NK-92 (cell line): ENCODE measurements around the gene SASH3.
"Not testable (repeated sequence)": the region's sequence is repeated elsewhere in the genome, so short reads cannot be mapped to it uniquely, and the experiment has no call there.

Experiments used
- DNase-seq: peaks from one replicate; lab custom pipeline; 2025; ENCODE audit not compliant: unreplicated experiment; lab: John Stamatoyannopoulos, UW

The SASH3 gene

GRCh38 chrX:129779747-129780146, at the start of gene SASH3:
SASH3 (plus strand) TSS chrX:129779949; CDS start chrX:129780098, 149 bp downstream.
- no peak for DNase-seq

- DNase-seq = no peak
Measured at GRCh38 chrX:129731228-129731627, 48.5 kb upstream of the SASH3 start.

DNA sequence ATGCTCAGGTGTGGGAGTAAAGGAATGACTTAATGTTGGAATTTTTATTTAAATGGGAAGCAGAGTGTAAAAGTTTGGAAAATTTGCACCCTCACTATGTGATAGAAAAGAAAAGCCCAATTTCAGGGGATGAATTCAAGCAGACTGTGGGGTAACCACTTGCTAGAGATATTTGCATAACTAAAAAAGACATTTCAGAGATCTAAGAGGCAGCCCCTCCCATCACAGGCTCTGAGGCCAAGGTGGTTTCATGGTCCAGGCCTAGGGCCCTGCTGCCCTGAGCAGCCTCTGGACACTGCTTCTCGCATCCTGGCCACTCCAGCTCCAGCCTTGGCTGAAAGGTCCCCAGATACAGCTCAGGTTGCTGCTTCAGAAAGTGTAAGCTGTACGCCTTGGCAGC, 46.9 kb upstream of the SASH3 start:
- DNase-seq = no peak

DNA sequence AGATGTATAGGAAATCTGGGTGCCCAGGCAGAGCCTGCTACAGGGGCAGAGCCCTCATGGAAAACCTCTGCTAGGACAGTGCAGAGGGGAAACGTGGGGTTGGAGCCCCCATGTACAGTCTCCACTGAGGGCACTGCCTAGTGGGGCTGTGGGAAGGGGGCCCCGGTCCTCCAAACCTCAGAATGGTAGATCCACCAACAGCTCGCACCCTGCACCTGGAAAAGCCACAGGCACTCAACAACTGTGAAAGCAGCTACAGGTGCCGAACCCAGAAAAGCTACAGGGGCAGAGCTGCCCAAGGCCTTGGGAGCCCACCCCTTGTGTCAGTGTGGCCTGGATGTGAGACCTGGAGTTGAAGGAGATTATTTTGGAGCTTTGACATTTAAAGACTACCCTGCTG, 46.4 kb upstream of the SASH3 start:
- no peak for DNase-seq

GRCh38 chrX:129736491-129736890, 43.3 kb upstream of the SASH3 start:
- no peak for DNase-seq

- no peak for DNase-seq
Measured at GRCh38 chrX:129737916-129738315, 41.8 kb upstream of the SASH3 start.

DNA sequence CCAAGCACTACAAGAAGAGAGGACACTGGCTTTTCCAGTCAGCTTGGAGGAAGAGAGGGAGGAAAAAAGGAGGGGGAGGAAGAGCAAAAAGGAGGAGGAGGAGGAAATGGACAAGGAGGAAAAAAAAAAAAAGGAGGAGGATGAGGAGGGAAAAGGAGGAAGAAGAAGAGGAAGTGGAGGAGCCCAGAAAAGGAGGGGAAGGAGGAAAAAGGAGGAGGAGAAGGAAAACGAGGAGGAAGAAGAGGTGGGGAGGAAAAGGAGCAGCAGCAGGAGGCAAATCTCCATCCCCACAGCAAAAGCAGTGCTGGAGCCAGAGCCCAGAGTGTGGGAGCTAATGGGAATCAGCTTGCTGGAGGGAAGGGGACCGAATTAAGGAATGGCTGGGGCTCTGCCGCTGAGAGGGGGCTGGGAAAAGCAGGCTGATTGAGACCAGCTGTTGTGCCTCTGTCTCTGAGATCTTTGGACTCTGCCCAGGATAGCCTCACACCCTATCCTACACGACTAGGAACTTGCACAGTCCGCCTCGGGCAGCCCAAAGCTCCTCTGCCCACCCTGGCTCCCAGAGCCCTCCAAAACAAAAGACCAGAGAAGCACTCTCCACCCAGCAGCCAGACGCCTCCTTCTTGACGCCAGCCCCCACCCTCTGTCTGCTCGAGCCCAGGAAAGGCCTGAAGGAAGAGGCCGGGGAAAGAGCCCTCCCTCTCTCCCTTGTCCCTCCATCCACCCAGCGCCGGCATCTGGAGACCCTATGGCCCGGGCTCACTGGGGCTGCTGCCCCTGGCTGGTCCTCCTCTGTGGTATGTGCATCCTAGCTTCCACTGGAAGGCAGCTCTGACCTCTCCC, 41.1 kb upstream of the SASH3 start, which contains the start of gene XPNPEP2:
TSS of gene XPNPEP2 (plus strand) at position 514 of the 843 bp plus-strand sequence. CDS start at position 749, 235 bp downstream.
- DNase-seq = no peak

- no peak for DNase-seq
Measured at GRCh38 chrX:129739578-129739977, 40.2 kb upstream of the SASH3 start.

GRCh38 chrX:129741880-129742758, 37.6 kb upstream of the SASH3 start:
- DNase-seq = no peak

DNA sequence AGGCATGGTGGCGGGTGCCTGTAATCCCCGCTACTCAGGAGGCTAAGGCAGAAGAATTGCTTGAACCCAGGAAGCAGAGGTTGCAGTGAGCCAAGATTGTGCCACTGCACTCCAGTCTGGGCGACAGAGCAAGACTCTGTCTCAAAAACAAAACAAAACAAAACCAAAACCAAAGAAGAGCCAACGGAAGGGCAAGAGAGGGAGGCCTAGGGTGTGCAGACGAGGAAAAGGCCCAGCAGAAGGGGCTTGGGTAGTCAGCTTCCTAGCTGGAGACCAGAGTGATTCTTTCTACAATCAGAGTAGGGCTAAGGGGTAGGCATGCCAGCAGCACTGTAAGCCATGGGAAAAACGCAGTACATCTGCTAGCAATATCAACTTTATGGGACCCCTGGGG, 37.0 kb upstream of the SASH3 start:
- not testable (repeated sequence) for DNase-seq

- no peak for DNase-seq
Measured at GRCh38 chrX:129743821-129744220, 35.9 kb upstream of the SASH3 start.

DNA sequence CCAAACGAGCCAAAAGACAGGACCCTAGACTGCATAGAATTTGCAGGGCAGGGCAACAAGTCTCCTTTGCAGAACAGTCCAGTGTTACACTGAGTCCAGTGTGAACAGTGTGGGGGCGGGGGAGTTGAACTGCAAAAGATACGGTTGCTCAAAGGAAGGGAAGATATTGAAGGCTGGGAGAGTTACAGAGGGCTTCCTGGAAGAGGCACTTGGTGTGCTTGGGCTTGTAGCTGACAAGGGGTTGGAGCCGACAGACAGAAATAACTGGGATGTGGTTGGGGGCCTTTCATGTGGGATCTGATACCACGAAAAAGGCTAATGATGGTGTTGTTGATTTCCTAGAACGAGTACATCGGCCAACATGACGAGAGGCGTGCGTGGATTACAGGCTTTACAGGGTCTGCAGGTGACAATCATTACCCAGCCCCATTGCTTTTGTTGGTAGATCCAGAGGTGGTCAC, 34.9 kb upstream of the SASH3 start:
- no peak for DNase-seq

DNA sequence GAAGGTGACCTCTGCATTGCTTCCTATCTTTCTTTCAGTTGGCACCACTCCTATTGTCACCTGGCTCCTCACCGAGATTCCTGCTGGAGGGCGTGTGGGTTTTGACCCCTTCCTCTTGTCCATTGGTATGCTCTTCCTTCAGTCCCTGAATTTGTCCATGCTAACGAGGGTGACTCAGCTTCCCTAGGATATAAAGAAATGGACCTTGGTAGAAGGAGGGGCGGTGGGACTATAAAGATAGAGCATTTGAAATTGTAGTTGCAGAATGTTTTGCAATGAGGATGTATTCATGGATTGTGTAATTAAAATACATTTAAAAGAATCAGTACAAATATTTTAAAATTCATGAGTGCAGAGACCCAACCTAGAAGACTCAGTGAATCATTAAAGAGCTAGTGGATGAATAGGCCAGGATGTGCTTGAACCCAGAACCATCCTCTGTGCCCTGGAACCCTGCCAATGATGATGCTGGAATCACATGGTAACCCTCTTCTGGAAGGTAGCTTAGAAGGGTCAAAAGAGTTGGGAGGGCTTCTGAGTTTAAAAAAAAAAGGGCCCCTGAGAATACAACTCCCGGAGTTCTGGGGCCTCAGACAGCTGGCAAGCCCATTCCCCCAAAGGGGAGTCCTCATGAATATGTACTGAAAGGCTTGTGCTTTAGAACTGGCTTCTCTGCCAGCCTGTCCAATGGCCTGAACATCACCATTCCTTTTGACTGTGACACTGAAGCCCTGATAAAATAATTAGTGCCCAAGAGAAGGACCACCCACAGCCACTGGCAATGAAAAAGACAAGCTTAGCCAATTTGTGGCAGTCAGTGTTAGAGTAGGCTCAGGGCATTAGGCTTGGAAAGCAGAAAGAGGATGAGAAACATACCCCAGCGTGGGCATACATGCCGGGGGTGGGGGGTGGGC, 32.9 kb upstream of the SASH3 start:
- no peak for DNase-seq

GRCh38 chrX:129747533-129747932, 32.2 kb upstream of the SASH3 start:
- no peak for DNase-seq

GRCh38 chrX:129748305-129748704, 31.4 kb upstream of the SASH3 start:
- no peak for DNase-seq

DNA sequence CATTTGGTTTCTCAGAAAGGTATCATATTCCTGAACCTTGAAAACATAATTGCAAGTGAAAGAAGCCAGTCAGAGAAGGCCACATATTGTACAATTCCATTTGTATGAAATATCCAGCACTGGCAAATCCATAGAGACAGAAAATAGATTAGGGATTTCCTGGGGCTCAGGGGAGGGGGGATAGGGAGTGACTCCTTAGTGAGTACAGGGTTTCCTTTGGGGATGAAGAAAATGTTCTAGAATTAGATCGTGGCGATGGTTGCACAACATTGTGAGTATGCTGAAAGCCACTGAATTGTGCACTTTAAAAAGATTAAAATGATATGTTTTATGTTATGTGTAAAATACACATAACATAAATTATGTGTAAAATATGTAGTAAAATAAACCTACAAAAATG, 30.7 kb upstream of the SASH3 start:
- no peak for DNase-seq

- DNase-seq = no peak
Measured at GRCh38 chrX:129750971-129751370, 28.8 kb upstream of the SASH3 start.

DNA sequence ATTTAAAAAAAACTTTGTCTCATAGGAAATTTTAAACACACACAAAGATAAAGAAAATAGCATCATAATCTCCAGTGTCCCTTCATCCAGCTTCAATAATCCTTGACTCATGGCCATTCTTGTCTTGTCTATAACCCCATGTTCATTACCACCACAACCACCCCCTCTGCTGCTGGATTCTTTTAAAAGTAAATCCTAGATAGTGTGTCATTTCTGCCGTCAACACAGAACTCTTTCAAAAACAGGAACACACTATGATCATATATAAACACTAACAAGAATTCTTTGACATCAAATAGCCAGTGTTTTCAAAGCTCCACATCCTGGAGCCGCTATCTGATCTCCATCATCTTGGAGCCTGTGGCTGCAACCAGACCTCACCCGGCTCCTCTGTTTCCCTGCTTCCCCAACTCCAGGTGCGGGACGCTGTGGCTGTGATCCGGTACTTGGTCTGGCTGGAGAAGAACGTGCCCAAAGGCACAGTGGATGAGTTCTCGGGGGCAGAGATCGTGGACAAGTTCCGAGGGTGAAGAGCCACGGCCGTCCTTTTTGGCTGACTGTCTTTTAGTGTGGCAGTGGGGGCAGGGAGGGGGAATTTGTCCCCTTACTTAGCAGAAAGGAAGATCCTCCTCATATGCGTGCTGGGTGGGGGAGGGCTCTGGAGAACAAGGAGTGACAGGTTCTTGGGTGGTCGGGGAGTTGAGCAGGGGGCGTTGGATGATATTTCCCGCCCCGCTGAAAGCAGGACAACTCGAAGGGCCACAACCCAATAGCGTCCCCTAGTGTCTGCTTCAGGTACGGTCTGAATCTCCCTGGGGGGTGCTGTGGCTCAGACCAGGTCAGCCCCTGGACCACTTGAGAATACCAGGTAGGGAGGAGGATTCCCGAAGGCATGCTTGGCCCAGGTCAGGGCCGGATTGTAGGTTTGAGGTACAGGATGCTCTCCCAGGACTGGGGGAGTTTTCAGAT, 25.4 kb upstream of the SASH3 start:
- DNase-seq = no peak

GRCh38 chrX:129755779-129756650, 23.7 kb upstream of the SASH3 start:
- DNase-seq = no peak
